Loucy (cell line): Measurements from ENCODE around the gene ACTN1.

Experiments
- CTCF ChIP-seq: fragments of 200-600 bp; sonication (generic); conservative IDR thresholded peaks from 2 replicates; pipeline ENCODE4 v1.5.1; 2014; ENCODE audit warnings: mild to moderate bottlenecking, antibody characterized with exemption, low read length
- EZH2phosphoT487 ChIP-seq: fragments of 200-600 bp; IDR thresholded peaks from 2 replicates; pipeline ENCODE4 v1.6.1; 2018; ENCODE audit warnings: antibody characterized with exemption, mild to moderate bottlenecking, moderate library complexity, borderline replicate concordance

GRCh38 chr14:69006346-69006745 is 27.2 kb upstream of the ACTN1 start:
- TF ChIP-seq CTCF: no peak
- TF ChIP-seq EZH2phosphoT487: no peak
